CD1c-positive myeloid dendritic cell (primary cell): ENCODE data around the gene TFPI2.

Experiments used
- DNase-seq: peaks from one replicate; pipeline ENCODE4 v3.0.0-alpha.2; 2016; ENCODE audit errors: extremely low spot score

TFPI2 gene

DNA sequence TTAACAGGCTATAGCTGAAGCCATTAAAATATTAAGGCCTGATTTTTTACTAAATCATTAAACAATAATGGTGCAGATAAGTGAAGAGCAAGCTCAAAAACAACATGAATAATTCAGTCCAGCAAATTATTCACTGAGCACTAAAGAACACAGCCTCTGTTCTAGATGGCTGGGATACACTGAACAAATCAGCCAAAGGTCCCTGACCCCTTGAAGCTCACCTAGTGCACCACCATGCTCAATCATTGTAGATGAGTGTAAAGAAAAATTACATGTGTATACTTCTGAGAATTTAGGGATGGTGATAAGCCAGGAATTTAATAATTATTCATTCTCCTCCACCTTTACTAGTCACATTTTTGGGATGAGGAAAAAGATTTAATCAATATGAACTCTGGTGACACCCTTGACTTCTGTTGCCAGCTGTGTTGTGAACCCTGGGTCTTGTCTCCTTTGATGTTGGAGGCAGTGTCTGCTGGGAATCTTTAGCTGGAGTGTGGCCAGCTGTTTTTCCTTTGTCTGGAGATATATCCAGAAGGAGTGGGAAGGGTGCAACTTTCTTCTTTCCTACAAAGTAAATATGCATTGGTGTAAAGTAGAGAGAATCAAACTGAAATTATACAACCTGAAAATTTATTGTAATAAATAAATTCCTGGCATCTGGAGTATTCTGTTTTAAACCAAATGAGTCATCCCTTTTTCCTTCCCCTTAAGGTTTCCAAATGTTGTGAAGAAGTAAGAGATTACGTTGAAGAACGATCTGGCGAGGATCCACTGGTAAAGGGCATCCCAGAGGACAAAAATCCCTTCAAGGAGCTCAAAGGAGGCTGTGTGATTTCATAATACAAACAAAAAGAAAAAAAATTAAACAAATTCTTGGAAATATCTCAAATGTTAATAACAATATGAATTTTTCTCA lies 19.8 kb upstream of the TFPI2 start:
- no peak for DNase-seq

DNA sequence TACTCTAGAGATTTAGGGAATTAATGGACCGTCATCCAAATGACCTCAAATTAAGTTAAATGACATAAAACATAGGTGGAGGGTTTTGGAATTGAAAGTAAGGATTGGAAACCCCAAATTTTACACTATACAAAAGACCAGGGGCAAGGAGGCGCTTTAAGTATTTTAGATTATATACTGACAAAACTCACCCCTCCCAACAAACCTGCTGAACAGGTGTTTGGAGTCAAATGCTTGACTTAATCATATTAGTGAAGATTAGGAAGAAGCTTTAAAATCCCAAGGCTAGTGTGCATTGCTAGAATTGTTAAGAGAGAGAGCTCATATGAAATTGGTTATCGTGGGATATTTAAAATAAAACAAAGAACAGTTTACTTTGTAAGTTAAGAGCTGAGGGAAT lies 15.7 kb upstream of the TFPI2 start, which contains the start of gene GNGT1:
Gene GNGT1, plus strand, starts transcription at position 301 of the 400 bp plus-strand sequence. CDS start 180 bp downstream, outside the sequence.
- DNase-seq, result no peak

DNA sequence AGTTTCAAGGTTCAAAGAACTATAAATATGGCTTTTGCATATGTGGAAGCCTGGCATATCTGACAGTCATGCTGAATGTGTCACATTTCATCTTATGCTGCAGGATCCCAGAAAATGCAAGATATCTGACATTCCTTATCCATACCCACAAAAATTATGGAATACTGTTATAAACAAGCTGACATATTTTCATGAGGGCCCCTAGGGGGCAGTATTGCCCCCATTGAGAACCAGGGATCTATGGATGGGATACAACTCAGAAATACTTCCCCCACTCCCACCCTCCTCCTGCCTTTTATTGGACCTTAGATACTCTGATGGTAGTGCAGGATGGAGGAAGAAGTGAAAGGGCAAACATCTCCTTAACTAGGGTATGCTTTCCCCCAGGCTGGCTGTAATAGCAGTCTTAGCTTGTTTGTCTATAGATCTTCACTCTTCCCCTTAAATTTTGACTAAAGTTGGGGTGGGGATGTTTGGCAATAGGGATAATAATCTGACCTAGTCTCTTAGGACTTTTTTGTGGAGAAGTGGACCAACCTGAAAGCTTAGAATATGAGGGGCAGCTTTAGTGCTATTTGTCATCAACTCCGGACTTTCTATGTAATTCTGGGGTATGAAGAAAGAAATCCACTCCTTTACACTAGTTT lies 12.3 kb upstream of the TFPI2 start:
- peak; percentile 37 for DNase-seq

DNA sequence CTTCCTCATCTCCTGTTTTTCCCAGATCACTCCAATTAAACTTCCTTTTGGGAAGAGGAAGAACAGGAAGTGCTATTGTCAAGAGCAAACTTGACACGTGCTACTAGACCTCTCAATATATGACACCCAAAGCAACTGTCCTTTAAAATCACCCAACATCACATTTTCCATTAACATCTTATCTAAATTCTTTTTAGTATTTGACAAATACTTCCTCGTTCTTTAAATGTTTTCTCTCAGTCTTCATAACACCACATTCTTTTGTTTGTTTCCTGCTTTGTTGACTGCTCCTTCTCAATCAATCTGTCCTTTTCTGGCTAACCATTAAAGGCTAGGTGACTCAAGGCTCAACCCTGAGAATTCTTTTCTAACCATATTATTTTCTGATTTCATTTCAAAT lies 7.1 kb upstream of the TFPI2 start:
- no peak for DNase-seq

DNA sequence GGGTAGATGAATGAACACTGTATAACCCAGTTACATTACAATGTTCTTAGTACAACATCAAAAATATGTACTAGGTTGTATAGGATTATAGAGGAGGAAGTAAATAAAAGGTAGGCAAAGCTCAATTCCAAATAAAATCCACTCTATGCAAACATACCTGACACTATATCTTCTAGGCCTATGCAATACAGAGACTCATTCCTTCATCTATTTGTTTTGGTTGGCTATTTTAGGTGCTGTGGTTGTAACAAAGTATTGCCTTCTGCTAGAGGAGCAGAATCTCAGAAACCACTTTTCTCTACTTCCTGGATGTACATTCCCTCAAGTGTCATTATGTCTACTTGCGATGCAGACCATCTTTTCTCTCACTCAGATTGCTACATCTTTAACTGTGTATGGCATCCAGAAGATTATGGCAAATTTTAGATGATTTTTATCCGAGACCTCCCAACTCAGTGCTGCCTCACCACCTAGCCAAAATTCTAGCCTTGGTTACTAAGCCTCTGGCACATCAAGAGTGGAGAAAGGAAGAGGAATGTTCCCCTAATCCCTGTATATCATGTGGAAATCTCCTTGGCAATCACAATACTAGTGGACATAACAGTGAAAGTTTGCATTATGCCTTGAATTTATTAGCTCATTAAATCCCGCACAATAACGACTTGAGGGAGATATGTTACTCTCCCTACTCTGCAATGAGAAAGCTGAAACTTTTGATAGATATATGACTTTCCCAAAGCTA lies 5.5 kb upstream of the TFPI2 start:
- no peak for DNase-seq

DNA sequence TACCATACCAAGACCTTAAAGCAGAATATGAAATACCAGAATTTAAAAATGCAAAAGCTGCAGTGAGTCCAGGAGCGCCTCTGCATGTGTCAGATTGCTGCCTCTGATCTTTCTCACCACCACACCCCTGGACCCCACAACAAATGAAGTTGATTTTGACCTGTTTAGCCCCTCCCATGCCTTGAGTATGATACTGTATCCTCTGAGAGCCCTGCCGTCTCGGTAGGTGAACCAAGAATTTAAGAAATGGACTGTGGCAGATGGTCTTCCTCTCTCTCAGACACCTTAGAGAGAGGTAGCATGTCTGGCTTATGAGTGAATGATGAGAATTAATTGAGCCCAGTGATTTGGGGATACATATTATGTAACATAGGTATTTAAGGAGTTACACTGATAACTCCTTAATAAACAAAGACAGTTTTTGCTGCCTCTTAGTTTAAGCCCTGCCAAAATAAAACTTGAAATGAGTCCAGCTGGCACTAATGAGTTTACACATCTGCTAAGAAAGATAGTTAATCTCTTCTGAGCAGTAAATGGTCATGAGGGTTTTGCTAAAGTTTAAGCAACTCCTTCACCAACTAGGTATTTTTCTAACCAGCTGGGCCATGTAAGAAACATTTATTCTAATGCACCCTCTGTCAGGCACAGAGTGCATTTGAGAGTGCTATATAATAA lies 4.5 kb upstream of the TFPI2 start:
- no peak for DNase-seq

DNA sequence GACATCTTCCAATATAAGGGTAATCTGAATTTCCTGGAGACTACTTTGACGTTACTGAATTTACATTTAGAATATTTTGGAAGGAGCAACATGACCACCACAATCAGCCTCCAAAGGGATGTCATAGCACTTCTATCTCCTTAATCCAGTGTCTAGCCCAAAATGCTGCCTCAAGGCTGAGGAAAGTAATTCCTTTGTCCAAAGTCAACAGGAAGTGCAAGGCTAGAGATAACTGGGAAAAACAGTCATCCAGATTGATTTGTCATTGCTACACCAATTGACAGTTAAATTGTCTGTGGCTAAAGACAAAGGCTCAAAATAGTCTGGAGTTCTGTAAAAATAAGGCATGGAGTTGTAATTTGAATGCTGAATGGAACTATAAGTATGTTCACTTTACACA lies 3.9 kb upstream of the TFPI2 start:
- DNase-seq, result no peak

DNA sequence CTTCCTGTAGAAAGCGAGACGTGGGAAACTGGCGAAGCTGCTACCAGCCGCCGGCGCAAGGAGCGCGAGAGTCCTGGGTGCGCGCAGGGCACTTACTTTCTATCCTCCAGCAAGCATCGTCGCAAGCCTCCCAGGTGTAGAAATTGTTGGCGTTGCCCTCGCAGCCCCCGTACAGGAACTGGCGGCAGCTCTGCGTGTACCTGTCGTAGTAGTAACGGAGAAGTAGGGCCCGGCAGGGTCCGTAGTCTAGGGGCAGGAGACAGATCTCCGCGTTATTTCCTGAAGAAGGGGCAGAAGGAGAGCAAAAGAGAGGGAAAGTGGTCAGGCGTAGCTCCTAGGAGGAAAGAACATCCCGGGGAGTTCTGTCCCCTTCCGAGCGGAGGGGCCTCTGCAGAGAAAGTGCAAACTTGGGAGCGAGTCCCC lies 501 bp downstream of the TFPI2 start:
- no peak for DNase-seq

DNA sequence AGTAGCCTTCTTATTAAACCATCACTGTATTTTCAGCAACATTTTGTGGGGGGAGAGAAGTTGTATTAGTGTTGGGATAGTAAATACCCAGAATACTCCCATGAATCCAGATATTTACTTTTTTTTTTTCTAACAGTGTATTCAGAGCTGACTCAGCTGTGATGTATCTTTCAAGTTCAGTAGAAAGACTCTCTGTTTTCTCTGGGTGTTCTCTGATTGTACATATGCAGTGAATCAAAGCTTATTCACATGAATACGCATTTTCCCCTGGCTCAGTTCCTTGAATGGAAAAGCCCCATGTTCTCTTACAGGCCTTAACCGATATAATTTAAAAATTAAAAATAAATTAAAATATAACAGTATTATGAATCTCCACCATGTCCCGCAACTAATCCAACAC lies 1.3 kb downstream of the TFPI2 start:
- DNase-seq, result no peak

DNA sequence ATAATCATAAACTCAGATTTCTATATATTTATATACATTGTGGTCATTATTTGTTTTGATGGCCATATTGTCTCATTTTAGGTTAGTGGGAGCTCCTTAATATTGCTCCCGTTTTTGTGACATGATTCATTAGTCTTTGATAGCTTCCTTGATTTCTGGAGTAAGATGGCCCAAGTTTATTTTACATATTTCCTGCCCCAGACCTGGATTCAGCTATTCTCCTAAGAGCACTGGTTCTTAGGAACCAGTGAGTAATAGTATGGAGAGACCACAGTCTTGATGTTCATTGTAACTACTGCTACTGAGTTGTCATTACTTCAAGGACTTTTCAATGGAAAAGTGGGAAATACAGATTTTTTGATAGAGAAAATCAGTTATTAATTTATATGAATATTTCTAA lies 6.0 kb downstream of the TFPI2 start:
- no peak for DNase-seq

DNA sequence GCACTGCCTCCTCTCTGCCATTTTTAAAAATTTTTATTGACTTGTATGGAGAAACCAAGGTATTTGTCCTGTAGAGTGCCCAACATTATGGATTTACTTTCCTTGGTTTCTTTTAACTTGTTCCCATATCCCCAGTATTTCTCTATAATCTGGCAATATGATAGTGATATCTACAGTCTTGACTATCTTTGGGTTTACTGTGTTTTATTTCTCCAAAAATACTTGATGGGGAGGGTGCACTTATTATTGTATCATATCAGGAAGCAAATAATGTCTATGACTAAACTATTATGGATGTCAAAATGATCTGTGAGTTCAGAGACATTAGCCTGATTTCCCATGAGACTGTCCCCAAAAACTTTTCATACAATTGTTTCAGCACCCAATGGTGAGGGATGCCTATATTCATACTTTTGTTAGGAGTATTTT lies 6.6 kb downstream of the TFPI2 start:
- no peak for DNase-seq

DNA sequence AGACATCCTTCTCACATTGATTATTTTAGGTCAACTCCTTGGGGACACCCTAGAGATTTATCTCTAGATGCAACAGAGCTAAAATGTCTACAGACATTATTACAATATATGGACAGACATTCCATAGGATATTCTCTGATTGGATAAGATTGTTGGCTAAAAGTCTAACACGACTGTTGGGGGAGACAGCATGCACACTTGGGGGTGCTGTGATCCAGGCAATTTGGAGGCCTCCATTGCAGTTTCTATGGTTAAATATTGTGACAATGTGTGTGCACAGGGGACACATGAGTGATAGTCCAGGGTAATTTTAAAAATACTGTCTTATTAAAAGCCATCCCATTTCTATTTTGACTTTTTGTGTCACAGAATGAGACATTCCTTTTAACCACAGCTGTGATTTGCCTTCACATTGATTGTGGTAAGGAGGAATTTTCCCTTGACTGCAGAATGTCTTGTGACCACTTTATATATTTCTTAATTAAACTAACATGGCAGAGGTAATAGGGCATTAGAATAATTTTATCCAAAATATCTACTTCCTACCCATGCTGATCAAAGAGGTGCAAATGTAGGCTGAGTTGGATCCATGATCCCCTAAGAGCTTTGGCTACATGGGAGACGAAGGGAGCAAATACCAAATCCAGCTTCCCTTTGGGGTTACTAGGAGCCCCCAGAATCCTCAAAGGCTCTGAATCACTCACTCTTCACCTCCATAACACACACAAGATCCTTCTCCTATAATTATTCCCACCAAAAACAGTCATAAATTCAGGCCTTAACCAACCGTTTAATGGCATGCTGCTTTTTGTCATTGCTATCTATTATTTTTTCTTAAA lies 7.3 kb downstream of the TFPI2 start:
- DNase-seq, result no peak

DNA sequence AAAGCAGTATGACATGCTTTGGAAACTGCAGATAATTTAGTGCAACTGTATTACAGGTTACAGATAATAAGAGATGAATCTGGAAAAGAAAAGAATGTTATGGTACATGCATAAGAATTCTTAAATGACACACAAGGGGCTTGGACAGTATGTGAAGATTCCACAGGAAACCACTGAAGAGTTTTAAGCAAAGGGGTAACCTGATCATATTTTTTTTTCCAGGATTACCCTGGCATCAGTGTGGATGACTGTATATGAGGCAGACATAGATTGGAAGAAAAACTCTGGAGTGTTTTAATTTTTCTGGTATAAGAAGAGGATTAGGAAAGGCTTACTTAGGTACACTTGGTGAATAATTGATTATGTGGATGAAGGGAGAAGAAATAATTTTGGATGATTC lies 8.1 kb downstream of the TFPI2 start:
- DNase-seq, result no peak

DNA sequence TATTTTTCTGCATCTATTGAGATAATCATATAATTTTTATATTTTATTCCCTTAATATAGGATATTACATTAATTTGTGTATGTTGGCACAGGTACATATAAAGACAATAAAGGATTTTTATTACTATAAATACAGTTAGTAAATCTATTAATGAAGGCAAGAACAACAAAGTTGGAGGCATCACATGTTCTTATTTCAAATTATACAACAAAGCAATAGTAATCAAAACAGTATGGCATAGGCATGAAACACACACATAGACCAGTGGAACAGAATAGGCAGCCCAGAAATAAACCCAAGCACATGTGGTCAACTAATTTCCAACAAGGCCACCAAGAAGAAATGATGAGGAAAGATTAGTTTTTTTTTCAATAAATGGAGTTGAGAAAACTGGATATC lies 11.2 kb downstream of the TFPI2 start:
- no peak for DNase-seq

DNA sequence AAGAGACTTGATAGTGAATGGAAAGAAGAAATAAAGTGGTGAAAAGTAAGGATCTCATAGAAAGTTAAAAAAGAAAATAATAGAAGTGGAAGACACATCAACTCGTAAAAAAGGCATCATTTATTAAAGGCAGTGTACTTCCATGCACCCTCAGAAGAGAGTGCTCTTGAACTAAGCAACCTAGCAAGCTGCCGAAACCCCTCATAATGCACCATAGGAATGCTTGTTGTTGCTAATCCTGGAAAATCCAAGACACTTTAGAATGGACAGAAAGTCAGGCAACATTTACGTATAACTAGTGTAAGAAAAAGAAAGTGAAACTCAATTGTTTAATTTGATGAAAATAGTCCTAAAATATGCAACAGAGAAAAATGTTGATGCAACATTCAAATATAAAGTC lies 12.8 kb downstream of the TFPI2 start:
- no peak for DNase-seq

DNA sequence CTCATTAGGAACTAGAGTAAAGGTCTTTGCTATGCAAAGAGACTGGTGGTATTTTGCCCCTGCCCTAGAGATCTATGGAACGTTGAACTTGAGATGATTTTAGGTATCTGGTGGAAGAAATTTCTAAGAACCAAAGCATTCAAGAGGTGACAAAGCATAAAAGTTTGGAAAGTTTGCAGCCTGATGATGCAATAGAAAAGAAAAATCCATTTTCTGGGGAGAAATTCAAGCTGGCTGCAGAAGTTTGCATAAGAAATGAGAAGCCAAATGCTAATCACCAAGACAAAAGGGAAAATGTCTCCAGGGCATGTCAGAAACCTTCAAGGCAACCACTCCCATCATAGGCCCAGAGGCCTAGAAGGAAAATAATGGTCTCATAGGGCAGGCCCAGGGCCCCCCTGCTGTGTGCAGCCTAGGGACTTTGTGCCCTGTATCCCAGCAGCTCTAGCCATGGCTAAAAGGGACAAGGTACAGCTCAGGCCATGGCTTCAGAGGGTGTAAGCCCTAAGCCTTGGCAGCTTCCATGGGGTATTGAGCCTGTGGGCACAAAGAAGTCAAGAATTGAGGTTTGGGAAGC lies 16.5 kb downstream of the TFPI2 start:
- no peak for DNase-seq

DNA sequence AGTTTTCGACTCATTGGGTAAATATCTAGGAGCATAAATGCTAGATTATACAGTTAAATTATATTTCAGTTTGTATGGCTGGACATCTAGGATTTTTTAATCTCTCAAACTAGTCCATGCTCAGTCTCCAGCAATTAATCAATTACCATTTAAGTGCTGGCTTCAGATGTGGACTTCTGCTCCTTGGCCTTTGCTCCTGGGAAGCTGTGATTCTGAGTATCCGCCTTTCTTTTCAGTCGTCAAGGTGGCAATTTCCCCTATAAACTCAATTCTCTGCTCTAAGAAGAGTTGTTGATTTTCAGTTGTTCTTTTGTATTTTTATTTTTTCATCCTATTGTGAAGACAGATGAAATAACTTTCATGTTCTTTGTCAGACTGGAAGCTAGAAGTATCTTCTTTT lies 23.7 kb downstream of the TFPI2 start:
- no peak for DNase-seq

DNA sequence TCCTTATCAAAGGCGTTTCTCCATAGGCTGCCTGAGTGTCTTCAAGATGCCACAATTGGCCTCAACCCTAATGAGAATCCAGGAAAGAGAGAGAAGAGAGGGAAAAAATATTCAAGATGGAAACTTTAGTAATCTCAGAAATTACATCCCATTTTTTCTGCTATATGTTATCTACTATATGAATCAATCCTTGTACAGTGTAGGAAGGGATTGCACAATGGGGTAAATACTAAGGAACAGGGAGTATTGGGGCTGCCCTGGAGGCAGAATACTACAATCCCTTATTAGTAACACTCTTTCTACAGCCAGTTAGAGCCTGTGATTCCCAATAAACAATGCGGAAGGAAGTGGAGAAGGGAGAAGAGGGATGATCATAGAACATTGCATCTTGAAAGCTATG lies 27.9 kb downstream of the TFPI2 start:
- no peak for DNase-seq

DNA sequence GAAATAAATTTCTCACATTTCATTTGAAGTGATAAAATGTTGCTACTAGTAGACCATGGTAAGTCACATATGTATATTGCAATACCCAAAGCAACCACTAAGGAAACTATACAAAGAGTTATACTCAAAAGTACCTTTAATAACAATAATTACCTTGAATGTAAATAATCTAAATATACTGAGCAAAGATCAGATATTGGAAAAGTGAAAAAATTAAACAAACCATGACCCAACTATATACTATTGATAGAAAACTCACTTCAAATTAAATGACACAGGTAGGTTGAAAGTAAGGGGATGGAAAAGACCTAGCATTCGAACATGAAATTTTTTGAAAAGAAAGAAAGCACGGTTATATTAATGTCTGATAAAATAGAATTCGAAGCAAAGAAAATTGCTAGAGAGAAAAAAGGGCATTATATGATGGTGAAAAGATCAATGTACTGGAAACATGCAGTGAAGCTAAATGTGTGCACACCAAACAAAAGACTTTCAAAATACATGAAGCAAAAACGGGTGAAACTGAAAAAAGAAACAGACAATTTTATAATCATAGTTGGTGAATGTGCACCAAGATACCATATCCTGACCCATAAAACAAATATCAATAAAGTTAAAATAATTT lies 29.1 kb downstream of the TFPI2 start:
- DNase-seq, result no peak

DNA sequence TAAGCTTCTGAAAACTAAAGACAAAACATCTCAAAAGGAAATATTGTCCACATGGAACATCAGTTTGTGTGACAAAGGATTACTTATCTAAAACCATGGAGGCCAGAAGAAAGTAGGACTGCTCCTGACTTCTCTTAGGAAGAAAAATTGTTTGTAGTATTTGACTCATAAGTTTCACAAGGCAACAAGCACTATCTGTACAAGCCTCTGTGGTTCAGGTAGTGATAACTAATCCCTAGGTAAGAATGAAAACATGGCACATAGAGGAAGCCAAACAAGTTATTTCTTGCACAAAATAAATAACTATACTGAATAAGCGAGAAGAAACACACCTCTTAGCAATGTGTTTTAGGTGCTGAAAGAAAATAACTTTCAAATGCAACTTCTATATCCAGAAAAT lies 30.3 kb downstream of the TFPI2 start:
- no peak for DNase-seq
